GF-D8 (cell line): ENCODE measurements around the gene MIPEP.
"Not testable (repeated sequence)": the region's sequence is repeated elsewhere in the genome, so short reads cannot be mapped to it uniquely, and the experiment has no call there.

Experiments used
- DNase-seq: peaks from one replicate; lab custom pipeline; 2025; lab: John Stamatoyannopoulos, UW

MIPEP gene

GRCh38 chr13:23749288-23749873 is 139.8 kb downstream of the MIPEP start:
- no peak for DNase-seq

GRCh38 chr13:23748109-23748990 is 140.8 kb downstream of the MIPEP start:
- DNase-seq: no peak

- DNase-seq: not testable (repeated sequence)
These were observed 143.1 kb downstream of the MIPEP start for GRCh38 chr13:23746141-23746540.

GRCh38 chr13:23744315-23744714 is 144.9 kb downstream of the MIPEP start:
- no peak for DNase-seq

GRCh38 chr13:23743278-23744076 is 145.7 kb downstream of the MIPEP start:
- DNase-seq: no peak

GRCh38 chr13:23741879-23742510 is 147.2 kb downstream of the MIPEP start:
- DNase-seq: no peak

GRCh38 chr13:23740002-23740401 is 149.2 kb downstream of the MIPEP start:
- DNase-seq: no peak

GRCh38 chr13:23739596-23739995 is 149.6 kb downstream of the MIPEP start:
- DNase-seq: no peak

GRCh38 chr13:23736541-23736940 is 152.7 kb downstream of the MIPEP start:
- DNase-seq: no peak

GRCh38 chr13:23735329-23735728 is 153.9 kb downstream of the MIPEP start:
- no peak for DNase-seq

GRCh38 chr13:23731709-23732108 is 157.5 kb downstream of the MIPEP start:
- no peak for DNase-seq

GRCh38 chr13:23730251-23730650 is 158.9 kb downstream of the MIPEP start:
- DNase-seq: no peak

GRCh38 chr13:23729531-23729930 is 159.7 kb downstream of the MIPEP start:
- no peak for DNase-seq

- DNase-seq: no peak
These were observed 160.4 kb downstream of the MIPEP start for GRCh38 chr13:23728807-23729206.

- DNase-seq: no peak
These were observed 163.3 kb downstream of the MIPEP start for GRCh38 chr13:23725922-23726321.

- DNase-seq: no peak
These were observed 164.8 kb downstream of the MIPEP start for GRCh38 chr13:23724196-23724970.

- DNase-seq: no peak
These were observed 165.7 kb downstream of the MIPEP start for GRCh38 chr13:23723471-23723870.

GRCh38 chr13:23722726-23723453 is 166.3 kb downstream of the MIPEP start:
- no peak for DNase-seq

- no peak for DNase-seq
These were observed 170.2 kb downstream of the MIPEP start for GRCh38 chr13:23718996-23719395.

GRCh38 chr13:23716401-23716800 is 172.8 kb downstream of the MIPEP start:
- DNase-seq: no peak

- DNase-seq: no peak
These were observed 173.4 kb downstream of the MIPEP start for GRCh38 chr13:23715762-23716235.
